Fibroblast of mammary gland (primary cell): Measurements from ENCODE around the gene PTPRA.

Source experiments
- DNase-seq: peaks from one replicate; pipeline ENCODE4 v3.0.0-alpha.2; 2010; ENCODE audit warnings: low read depth
- H3K4me3 ChIP-seq: 2 replicates; pipeline ENCODE4 v1.5.1; 2011; ENCODE audit warnings: low read depth, mild to moderate bottlenecking, low read length, moderate library complexity; ENCODE audit not compliant: control insufficient read depth
- TF ChIP-seq, protein P1 (sequence below): conservative IDR thresholded peaks from 2 replicates; pipeline ENCODE4 v1.5.1; 2011; ENCODE audit warnings: low read depth, low read length, inconsistent platforms; ENCODE audit not compliant: control insufficient read depth, insufficient read depth

The PTPRA gene

DNA sequence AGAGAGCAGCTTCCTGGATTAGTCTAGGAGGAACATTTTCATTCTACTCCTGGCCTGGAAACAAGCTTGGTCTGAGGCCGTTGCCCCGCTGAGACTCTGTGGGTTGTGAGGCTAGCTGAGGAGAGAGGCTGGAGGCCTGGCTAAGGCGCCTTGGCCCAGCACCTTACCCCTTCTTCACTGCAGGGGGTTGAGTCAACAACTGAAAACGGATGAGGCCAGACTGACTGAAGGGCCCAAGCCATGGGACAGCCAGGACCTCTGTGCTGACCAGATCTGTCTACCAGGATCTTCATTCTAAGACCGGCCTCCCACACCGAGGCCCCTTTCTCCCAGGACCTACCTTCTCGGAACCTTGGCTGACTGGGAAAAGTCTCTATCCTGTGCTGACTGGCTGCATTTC, 214.8 kb downstream of the PTPRA start:
- H3K4me3 ChIP-seq: no peak overlapping the region
- no peak for DNase-seq
- TF ChIP-seq, protein P1, sequence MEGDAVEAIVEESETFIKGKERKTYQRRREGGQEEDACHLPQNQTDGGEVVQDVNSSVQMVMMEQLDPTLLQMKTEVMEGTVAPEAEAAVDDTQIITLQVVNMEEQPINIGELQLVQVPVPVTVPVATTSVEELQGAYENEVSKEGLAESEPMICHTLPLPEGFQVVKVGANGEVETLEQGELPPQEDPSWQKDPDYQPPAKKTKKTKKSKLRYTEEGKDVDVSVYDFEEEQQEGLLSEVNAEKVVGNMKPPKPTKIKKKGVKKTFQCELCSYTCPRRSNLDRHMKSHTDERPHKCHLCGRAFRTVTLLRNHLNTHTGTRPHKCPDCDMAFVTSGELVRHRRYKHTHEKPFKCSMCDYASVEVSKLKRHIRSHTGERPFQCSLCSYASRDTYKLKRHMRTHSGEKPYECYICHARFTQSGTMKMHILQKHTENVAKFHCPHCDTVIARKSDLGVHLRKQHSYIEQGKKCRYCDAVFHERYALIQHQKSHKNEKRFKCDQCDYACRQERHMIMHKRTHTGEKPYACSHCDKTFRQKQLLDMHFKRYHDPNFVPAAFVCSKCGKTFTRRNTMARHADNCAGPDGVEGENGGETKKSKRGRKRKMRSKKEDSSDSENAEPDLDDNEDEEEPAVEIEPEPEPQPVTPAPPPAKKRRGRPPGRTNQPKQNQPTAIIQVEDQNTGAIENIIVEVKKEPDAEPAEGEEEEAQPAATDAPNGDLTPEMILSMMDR: no peak
